SH-SY5Y (cell line): ENCODE data around the gene PRTN3.

Experiments
- GATA2 ChIP-seq: IDR thresholded peaks from 2 replicates; pipeline ENCODE4 v1.6.1; 2011; ENCODE audit warnings: mild to moderate bottlenecking, low read depth, low read length
- GATA3 ChIP-seq: IDR thresholded peaks from 2 replicates; pipeline ENCODE4 v1.6.1; 2011; ENCODE audit warnings: low read depth, mild to moderate bottlenecking, low read length, moderate library complexity

GRCh38 chr19:793806-794205, 47.0 kb upstream of the PRTN3 start:
- no peak for TF ChIP-seq GATA2
- no peak for TF ChIP-seq GATA3
